HL-60 (cell line): ENCODE results near the gene DAND5.

Source experiments
- CTCF ChIP-seq: IDR thresholded peaks from one replicate; pipeline ENCODE4 v1.5.1; 2011; ENCODE audit warnings: low read length, control low read depth, inconsistent platforms; ENCODE audit not compliant: insufficient read depth
- GABPA ChIP-seq: IDR thresholded peaks from 2 replicates; pipeline ENCODE4 v1.6.1; 2012; ENCODE audit warnings: low read depth
- POLR2AphosphoS5 ChIP-seq: IDR thresholded peaks from 2 replicates; pipeline ENCODE4 v1.6.1; 2012; ENCODE audit warnings: low read depth
- REST ChIP-seq: IDR thresholded peaks from 2 replicates; pipeline ENCODE4 v1.6.1; 2012; ENCODE audit warnings: low read depth; ENCODE audit not compliant: insufficient replicate concordance
- SPI1 ChIP-seq: IDR thresholded peaks from 2 replicates; pipeline ENCODE4 v1.6.1; 2012; ENCODE audit warnings: low read depth, mild to moderate bottlenecking, borderline replicate concordance

DNA sequence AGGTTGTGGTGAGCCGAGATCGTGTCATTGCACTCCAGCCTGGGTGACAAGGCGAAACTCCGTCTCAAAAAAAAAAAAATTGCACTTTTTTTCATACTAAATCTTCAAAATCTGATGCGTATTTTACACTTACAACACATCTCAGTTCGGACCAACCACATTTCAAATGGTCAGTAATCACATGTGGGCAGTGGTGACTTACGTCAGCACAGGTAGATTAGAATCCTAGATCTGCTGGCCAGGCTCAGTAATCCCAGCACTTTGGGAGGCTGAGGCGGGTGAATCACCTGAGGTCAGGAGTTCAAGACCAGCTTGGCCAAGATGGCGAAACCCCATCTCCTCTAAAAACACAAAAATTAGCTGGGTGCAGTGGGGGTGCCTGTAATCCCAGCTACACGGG, 34.3 kb upstream of the DAND5 start:
- TF ChIP-seq CTCF (no peak), SPI1 (no peak), POLR2AphosphoS5 (no peak), GABPA (no peak), REST (no peak)
